Hematopoietic multipotent progenitor cell (in vitro differentiated cells): Measurements from ENCODE around the gene ACP2. TPM values are rescaled to one million over a fixed set of nuclear protein-coding genes. Genes with fewer than 3 reads are reported as not detected.
A peak's percentile ranks its signal among the peaks of the same experiment; 100 is the strongest.

Experiments
- DNase-seq, 3 donors: peaks; one replicate each; pipeline ENCODE4 v3.0.0-alpha.2; 2011 to 2015; ENCODE audit warnings: low read depth in 2 of 3, low spot score in 2 of 3
- total RNA-seq: library from RNA; depleted of rRNA; stranded (reverse); fragments of >200 nt; gene quantifications from one replicate; pipeline ENCODE4 v1.2.3, GENCODE V29; 2012

Gene ACP2
- total RNA-seq, 1 donor: 37.4 TPM

DNA sequence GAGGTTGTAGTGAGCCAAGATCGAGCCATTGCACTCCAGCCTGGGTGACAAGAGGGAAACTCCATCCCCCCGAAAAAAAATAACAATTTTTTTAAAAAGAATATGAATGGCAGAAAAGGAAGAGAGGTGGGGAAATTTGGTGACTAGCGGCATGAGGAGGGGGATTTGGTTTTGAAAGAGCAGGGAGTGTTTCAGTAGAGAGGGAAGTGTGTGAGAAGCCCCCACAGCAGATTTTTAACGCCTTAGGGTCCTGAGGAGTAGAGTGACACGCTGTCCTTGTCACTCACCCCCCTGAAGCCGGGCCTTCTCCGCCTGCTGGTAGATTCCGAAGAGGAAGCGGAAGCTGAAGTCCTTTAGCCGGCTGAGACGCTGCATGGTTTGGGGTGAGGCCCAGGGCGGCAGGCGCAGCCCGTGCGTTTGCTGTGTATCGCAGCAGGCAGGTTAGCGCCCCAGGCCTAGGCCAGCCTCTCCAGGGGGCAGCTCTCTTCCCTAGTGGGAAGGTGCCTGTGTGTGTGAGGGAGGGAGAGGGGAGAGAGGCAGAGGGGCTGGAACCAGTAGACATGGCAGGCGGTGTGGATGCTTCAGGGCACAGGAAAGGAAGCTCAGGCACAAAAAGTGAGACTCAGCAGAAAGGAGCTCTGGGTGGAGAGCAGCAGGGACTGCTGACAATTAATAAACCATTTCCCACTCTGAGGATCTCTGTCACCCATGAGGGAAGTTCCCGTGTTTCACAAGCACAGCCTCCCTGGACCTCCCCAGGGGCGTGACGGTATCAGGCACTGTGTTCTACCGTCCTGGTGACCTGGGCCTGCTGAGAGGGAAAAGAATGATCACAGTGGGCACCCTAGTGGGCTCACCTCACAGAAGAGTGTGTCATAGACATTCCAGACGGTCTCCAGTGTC lies 3.9 kb downstream of the ACP2 start:
- no peak for DNase-seq

- no peak for DNase-seq
Measured at GRCh38 chr11:47243454-47243853, 5.2 kb downstream of the ACP2 start.

GRCh38 chr11:47242596-47243192 lies 5.9 kb downstream of the ACP2 start:
- no peak for DNase-seq

- no peak for DNase-seq
Measured at GRCh38 chr11:47241841-47242301, 6.7 kb downstream of the ACP2 start.

DNA sequence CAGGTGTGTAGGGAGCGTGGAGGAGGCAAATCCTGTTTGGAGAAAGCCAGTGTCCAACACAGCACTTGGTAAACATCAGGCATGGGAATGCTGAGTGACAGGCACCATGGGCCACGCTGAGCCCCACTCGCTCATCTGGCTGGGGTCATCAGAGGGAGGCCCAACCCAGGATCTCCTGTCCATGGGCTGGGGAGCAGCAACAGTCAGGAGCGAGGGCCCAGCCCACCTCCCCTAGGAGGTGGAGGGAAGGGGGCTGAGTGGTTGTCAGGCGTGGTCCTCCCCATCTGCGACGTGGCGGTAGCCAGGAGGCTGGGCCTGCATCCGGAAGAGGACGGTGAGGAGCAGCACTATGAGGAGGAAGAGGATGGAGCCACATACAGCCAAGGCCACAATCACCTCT lies 8.8 kb downstream of the ACP2 start:
- DNase-seq: no peak

GRCh38 chr11:47236482-47236881 lies 12.1 kb downstream of the ACP2 start:
- DNase-seq: no peak

- no peak for DNase-seq
Measured at GRCh38 chr11:47235163-47235562, 13.5 kb downstream of the ACP2 start.

DNA sequence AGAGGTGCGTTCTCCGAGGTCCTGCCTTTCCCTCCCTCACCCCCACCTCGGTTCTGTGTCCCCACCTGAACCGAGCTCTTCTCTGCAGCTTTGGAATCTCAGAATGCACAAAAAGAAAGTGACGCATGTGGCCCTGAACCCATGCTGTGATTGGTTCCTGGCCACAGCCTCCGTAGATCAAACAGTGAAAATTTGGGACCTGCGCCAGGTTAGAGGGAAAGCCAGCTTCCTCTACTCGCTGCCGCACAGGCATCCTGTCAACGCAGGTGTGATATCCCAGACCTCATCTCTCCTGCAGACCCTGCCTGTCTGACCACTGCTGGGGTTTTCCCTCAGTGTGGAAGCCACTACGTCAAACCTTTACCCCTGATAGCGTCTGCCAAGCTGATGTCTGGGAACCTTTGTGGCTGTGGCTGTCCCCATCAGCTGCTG lies 13.9 kb downstream of the ACP2 start:
- peak; percentile 48 to 74 (median 57) for DNase-seq

DNA sequence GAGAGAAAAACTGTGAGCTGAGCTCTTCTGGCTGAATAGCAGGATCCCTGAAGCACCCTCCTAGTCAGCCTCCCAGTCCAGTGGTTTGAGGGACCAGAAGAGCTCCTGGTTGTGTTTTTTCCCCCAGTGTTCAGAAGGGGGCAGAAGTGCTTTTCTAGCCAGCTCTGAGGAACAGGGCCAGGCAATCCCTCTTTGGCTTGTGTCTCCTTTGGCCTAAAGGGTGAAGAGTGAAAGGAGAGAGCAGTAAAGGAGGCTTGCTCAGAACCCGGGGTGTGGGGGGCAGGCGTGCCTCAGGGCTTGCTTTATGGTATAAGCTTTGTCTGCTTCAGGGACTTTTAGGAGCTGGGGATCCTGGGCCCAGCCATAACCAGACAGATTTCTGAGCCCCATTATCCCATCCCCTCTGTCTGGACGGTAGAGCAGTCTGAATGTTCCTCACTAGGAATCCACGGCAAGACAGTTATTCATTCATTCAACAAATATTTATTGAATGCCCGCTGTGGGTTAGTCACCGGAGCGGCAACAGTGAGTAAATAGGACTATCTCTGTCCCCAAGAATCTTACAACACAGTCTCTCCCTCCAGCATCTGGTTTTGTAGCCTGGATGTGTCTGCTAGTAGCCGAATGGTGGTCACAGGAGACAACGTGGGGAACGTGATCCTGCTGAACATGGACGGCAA lies 14.5 kb downstream of the ACP2 start:
- peak in 2 of 3 donors; percentile 52 to 76 for DNase-seq

DNA sequence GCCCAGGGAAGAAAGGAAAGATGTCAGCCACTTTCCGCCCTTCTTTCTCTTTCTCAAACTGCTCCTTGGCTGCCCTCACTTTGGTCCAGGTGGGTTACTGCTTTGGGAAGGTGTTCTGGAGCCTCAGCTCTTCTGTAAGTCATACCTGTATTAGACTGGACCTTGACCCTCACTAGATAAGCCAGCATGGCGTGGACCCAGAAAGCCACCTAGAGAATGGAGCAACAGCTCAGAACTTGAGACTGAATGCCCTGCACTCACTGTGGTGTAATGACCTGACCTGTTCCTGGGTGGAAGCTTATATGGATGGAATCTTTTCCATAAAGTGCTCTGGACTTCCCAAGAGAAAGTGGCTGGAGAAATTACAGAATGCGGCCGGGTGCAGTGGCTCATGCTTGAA lies 15.6 kb downstream of the ACP2 start:
- no peak for DNase-seq

- DNase-seq: no peak
Measured at GRCh38 chr11:47229161-47229560, 19.5 kb downstream of the ACP2 start.

DNA sequence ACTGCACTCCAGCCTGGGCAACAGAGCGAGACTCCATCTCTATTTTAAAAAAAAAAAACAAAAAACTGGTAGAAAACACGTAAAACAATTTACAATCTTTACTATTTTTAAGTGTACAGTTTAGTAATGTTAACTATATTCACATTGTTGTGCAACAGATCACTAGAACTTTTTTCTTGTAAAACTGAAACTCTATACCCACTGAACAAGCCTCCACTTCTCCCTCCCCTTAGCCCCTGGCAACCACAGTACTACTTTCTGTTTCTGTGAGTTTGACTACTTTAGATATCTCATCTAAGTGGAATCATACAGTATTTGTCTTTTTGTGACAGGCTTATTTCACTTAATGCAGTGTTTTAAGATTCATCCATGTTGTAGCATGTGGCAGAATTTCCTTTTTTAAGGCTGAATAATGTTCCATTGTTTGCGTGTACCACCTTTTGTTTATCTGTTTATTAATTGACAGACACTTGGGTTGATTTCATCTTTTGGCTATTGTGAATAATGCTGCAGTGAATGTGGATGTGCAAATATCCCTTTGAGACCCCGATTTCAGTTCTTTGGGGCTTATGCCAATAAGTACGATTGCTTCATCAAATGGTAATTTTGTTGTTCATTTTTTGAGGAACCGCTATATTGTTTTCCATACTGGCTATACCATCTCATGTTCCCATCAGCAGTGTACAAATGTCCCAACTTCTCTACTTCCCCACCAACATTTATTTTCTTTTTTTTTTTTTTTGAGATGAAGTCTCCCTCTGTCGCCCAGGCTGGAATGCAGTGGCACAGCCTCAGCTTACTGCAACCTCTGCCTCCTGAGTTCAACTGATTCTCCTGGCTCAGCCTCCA lies 22.8 kb downstream of the ACP2 start:
- DNase-seq: no peak

DNA sequence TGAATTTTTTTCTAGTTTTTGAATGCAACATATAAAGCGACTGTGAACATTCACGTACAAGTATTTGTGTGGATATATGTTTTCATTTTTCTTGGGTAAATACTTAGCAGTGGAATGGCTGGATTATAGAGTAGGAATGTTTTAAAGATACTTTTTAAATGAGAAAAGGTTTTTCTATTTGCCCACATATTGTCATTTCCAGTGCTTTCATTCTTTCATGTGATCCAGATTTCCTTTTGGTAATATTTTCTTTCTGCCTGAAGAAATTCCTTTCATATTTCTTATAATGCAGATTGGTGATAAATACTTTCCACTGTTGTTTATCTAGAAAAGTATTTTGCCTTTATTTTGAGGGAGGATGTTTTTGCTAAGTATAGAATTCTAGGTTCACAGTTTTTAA lies 25.9 kb downstream of the ACP2 start:
- DNase-seq: no peak

- no peak for DNase-seq
Measured at GRCh38 chr11:47220401-47220821, 28.2 kb downstream of the ACP2 start.

- DNase-seq: peak in 2 of 3 donors; percentile 53 to 73
Measured at GRCh38 chr11:47216121-47216798, 32.4 kb downstream of the ACP2 start.

- DNase-seq: peak in 1 of 3 donors; percentile 3
Measured at GRCh38 chr11:47215366-47215910, 33.2 kb downstream of the ACP2 start.

GRCh38 chr11:47213950-47214565 lies 34.6 kb downstream of the ACP2 start:
- DNase-seq: peak; percentile 49 to 95 (median 86)

DNA sequence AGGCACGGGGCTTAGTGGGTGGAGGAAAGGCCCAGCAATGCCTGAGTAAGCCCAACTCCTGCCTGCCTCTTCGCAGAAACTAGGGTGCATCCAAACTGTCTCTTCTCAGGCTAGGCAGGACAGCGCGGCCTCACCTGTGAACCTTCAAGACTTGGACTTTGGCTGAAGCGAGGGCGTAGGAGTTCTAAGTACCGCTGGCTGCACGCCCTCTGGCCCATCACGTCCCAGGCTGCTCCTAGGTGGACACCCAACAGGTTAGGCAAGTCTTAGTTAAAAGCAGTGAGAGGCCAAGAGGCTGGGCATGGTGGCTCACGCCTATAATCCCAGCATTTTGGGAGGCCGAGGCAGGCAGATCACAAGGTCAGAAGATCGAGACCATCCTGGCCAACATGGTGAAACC lies 35.7 kb downstream of the ACP2 start:
- no peak for DNase-seq

GRCh38 chr11:47208628-47209027 lies 40.0 kb downstream of the ACP2 start:
- DNase-seq: no peak
